GM12878 (cell line): ENCODE measurements around the gene SEMA3D. TPM values are rescaled to one million over a fixed set of nuclear protein-coding genes. Genes with fewer than 3 reads are reported as not detected.

Source experiments
- CBFB ChIP-seq: IDR thresholded peaks from 2 replicates; pipeline ENCODE4 v1.6.1; 2016; ENCODE audit warnings: antibody characterized with exemption, low read depth
- HDGF ChIP-seq: fragments of 450-650 bp; IDR thresholded peaks from 2 replicates; pipeline ENCODE4 v1.6.1; 2016; ENCODE audit warnings: antibody characterized with exemption
- MTA2 ChIP-seq: fragments of 450-650 bp; IDR thresholded peaks from 2 replicates; pipeline ENCODE4 v1.6.1; 2016; ENCODE audit warnings: low read depth, mild to moderate bottlenecking, moderate library complexity
- RFX5 ChIP-seq: IDR thresholded peaks from 2 replicates; pipeline ENCODE4 v1.6.1; 2011; ENCODE audit warnings: low read depth, low read length, improper control_type of control experiment
- YY1 ChIP-seq: IDR thresholded peaks from 2 replicates; pipeline ENCODE4 v1.6.1; 2011; ENCODE audit warnings: low read depth, mild to moderate bottlenecking, low read length
- ZNF274 ChIP-seq: IDR thresholded peaks from one replicate; pipeline ENCODE4 v1.8.0; 2011; ENCODE audit not compliant: insufficient read length, insufficient read depth
- polyA plus RNA-seq, 11 experiments: library from polyadenylated mRNA; depleted of rRNA in 4 of 11; unstranded in 6 of 11; stranded (reverse) in 5 of 11; fragments of >200 nt; fragmentation: Nextera tagmentation in 4 of 11; fragmentation: Illumina TruSeq in 1 of 11; extraction: Ambion mirVana in 4 of 11; extraction: Trizol in 1 of 11; gene quantifications; 1 replicate in 1 of 11; 2 replicates in 10 of 11; pipeline versions ENCODE4 v1.2.1 to v1.2.3, GENCODE V29; 2011 to 2016; ENCODE audit warnings: inconsistent platforms in 2 of 11, missing spikeins in 2 of 11, low read depth in 1 of 11
- total RNA-seq, 4 experiments: library from RNA; depleted of rRNA in 3 of 4; stranded (reverse); fragments of >200 nt in 3 of 4; fragmentation: Illumina TruSeq in 1 of 4; extraction: Trizol in 1 of 4; gene quantifications; 2 replicates each; pipeline versions ENCODE4 v1.2.1 to v1.2.3, GENCODE V29; 2013 to 2021
- TF ChIP-seq, protein P1 (sequence below): IDR thresholded peaks from 2 replicates; pipeline ENCODE4 v1.6.1; 2012; ENCODE audit warnings: improper control_type of control experiment, low read depth, low read length; ENCODE audit not compliant: insufficient replicate concordance
- TF ChIP-seq, protein P2 (sequence below): IDR thresholded peaks from 2 replicates; pipeline ENCODE4 v1.6.1; 2012; ENCODE audit warnings: low read length, inconsistent platforms

The SEMA3D gene
- total and polyA plus RNA-seq, 10 of the 15 experiments (the other 5 are each of a cell fraction or from before 2014, with no cell fraction given) = 0.04 TPM; not detected in 9

DNA sequence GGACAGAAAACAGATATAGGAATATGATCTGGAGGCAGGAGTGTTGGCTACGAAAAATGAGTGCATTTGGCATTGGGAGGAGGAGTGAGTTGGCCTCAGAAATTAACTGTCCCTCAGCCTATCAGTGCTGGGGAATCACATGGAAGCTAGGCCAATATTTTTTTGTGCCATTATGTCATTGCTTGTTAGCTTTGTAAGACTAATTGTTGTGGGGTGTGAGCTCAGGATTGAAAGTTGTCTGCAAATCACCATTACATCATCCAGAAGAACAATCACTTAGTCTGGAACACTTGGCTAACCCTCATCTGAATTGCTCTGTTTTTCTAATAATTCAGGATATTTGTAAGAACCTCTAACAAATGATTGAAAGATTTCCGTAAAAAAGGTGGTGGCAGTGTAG lies 45.2 kb upstream of the SEMA3D start (continued):
- TF ChIP-seq CBFB = no peak
- TF ChIP-seq, protein P1, sequence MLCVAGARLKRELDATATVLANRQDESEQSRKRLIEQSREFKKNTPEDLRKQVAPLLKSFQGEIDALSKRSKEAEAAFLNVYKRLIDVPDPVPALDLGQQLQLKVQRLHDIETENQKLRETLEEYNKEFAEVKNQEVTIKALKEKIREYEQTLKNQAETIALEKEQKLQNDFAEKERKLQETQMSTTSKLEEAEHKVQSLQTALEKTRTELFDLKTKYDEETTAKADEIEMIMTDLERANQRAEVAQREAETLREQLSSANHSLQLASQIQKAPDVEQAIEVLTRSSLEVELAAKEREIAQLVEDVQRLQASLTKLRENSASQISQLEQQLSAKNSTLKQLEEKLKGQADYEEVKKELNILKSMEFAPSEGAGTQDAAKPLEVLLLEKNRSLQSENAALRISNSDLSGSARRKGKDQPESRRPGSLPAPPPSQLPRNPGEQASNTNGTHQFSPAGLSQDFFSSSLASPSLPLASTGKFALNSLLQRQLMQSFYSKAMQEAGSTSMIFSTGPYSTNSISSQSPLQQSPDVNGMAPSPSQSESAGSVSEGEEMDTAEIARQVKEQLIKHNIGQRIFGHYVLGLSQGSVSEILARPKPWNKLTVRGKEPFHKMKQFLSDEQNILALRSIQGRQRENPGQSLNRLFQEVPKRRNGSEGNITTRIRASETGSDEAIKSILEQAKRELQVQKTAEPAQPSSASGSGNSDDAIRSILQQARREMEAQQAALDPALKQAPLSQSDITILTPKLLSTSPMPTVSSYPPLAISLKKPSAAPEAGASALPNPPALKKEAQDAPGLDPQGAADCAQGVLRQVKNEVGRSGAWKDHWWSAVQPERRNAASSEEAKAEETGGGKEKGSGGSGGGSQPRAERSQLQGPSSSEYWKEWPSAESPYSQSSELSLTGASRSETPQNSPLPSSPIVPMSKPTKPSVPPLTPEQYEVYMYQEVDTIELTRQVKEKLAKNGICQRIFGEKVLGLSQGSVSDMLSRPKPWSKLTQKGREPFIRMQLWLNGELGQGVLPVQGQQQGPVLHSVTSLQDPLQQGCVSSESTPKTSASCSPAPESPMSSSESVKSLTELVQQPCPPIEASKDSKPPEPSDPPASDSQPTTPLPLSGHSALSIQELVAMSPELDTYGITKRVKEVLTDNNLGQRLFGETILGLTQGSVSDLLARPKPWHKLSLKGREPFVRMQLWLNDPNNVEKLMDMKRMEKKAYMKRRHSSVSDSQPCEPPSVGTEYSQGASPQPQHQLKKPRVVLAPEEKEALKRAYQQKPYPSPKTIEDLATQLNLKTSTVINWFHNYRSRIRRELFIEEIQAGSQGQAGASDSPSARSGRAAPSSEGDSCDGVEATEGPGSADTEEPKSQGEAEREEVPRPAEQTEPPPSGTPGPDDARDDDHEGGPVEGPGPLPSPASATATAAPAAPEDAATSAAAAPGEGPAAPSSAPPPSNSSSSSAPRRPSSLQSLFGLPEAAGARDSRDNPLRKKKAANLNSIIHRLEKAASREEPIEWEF = no peak
- no peak for TF ChIP-seq HDGF
- no peak for TF ChIP-seq ZNF274
- TF ChIP-seq, protein P2, sequence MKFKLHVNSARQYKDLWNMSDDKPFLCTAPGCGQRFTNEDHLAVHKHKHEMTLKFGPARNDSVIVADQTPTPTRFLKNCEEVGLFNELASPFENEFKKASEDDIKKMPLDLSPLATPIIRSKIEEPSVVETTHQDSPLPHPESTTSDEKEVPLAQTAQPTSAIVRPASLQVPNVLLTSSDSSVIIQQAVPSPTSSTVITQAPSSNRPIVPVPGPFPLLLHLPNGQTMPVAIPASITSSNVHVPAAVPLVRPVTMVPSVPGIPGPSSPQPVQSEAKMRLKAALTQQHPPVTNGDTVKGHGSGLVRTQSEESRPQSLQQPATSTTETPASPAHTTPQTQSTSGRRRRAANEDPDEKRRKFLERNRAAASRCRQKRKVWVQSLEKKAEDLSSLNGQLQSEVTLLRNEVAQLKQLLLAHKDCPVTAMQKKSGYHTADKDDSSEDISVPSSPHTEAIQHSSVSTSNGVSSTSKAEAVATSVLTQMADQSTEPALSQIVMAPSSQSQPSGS = no peak
- no peak for TF ChIP-seq RFX5
- TF ChIP-seq MTA2 = no peak
- TF ChIP-seq YY1 = no peak
